K562 (cell line): ENCODE data around the gene IFNA2. TPM values are rescaled to one million over a fixed set of nuclear protein-coding genes. Genes with fewer than 3 reads are reported as not detected.

Source experiments
- ATAC-seq: fragments of 200-7000 bp; cut with Tn5 transposase; 3 replicates; pipeline ENCODE4 v1.9.1; 2020; ENCODE audit warnings: moderate library complexity
- BruUV-seq: library from RNA; stranded (reverse); fragments of 400-500 nt; replicated peaks from 2 replicates; lab custom pipeline; 2021; lab: Mats Ljungman, UMichigan
- CTCF ChIA-PET: fragments of 300-600 bp; formaldehyde crosslinking; extraction: SDS; loops from one replicate; lab custom pipeline; 2021; ENCODE audit warnings: low intra/inter-chr PET ratio; lab: Yijun Ruan, JAX
- POLR2A ChIA-PET: fragments of 300-600, 350-650 bp; sonication (Branson Sonifier 250); formaldehyde crosslinking; extraction: SDS; loops from one replicate; lab custom pipeline; 2021; ENCODE audit warnings: antibody characterized with exemption, inconsistent platforms; lab: Yijun Ruan, JAX
- DNase-seq, 4 experiments: peaks; one replicate each; pipeline versions ENCODE4 v3.0.0 to v3.0.0-alpha.2; 2011 to 2018; ENCODE audit warnings: low spot score in 3 of 4, mixed read lengths in 3 of 4; ENCODE audit errors: extremely low read depth in 1 of 4
- FAIRE-seq: peaks from 2 replicates; lab custom pipeline; 2011; peaks lifted over from hg19 to GRCh38; lab: Jason Lieb, UNC
- H2AFZ ChIP-seq: 2 replicates; pipeline ENCODE4 v1.6.0; 2011; ENCODE audit warnings: low read depth, low read length, control low read depth, inconsistent platforms
- H3K27ac ChIP-seq: fragments of 200-600 bp; 3 replicates; pipeline ENCODE4 v1.8.0; 2011; ENCODE audit warnings: low read depth, mild to moderate bottlenecking, control low read depth, inconsistent platforms, low read length, moderate library complexity, mixed read lengths; ENCODE audit errors: extremely low read depth
- H3K27me3 ChIP-seq, 2 experiments: fragments of 300-600 bp in 1 of 2; 2 replicates in 1 of 2; 3 replicates in 1 of 2; pipeline versions ENCODE4 v1.6.0 to v1.8.0; 2011; ENCODE audit warnings: inconsistent platforms in 2 of 2, low read length in 2 of 2, mild to moderate bottlenecking in 1 of 2, mixed read lengths in 1 of 2, moderate library complexity in 1 of 2; ENCODE audit not compliant: control insufficient read depth in 2 of 2, insufficient read depth in 2 of 2
- H3K36me3 ChIP-seq: fragments of 300-600 bp; 3 replicates; pipeline ENCODE4 v1.8.0; 2011; ENCODE audit warnings: mild to moderate bottlenecking, low read length, inconsistent platforms; ENCODE audit not compliant: control insufficient read depth, insufficient read depth
- H3K4me1 ChIP-seq, 2 experiments: fragments of 200-600 bp in 1 of 2; replicated peaks in 1 of 2; 2 replicates in 1 of 2; 3 replicates in 1 of 2; pipeline versions ENCODE4 v1.5.1 to v1.8.0; 2011; ENCODE audit warnings: inconsistent platforms in 2 of 2, low read length in 2 of 2, mild to moderate bottlenecking in 1 of 2, mixed read lengths in 1 of 2, moderate library complexity in 1 of 2; ENCODE audit not compliant: control insufficient read depth in 2 of 2, insufficient read depth in 2 of 2
- H3K4me2 ChIP-seq: 2 replicates; pipeline ENCODE4 v1.6.1; 2011; ENCODE audit warnings: low read length, control low read depth, inconsistent platforms, mixed read lengths; ENCODE audit not compliant: insufficient read depth
- H3K4me3 ChIP-seq: fragments of 200-600 bp; sonication (generic), shearing (Covaris generic); 2 replicates; pipeline ENCODE4 v1.5.1; 2016; ENCODE audit warnings: control low read depth, inconsistent platforms
- H3K79me2 ChIP-seq: fragments of 200-600 bp; 3 replicates; pipeline ENCODE4 v1.8.0; 2011; ENCODE audit warnings: low read length, inconsistent platforms; ENCODE audit not compliant: control insufficient read depth, insufficient read depth
- H3K9ac ChIP-seq, 2 experiments: 2 replicates each; pipeline versions ENCODE4 v1.6.0 to v1.6.1; 2011; ENCODE audit warnings: low read depth in 2 of 2, low read length in 2 of 2, control low read depth in 1 of 2, inconsistent platforms in 1 of 2, mild to moderate bottlenecking in 1 of 2, mixed read lengths in 1 of 2; ENCODE audit not compliant: insufficient read depth in 1 of 2
- H3K9me1 ChIP-seq: one replicate; pipeline ENCODE4 v1.6.0; 2011; ENCODE audit warnings: inconsistent platforms, mild to moderate bottlenecking, low read length, moderate library complexity; ENCODE audit not compliant: control insufficient read depth, insufficient read depth
- H3K9me3 ChIP-seq: replicated peaks from 2 replicates; pipeline ENCODE4 v1.5.1; 2011; ENCODE audit warnings: low read depth, low read length, inconsistent platforms; ENCODE audit not compliant: control insufficient read depth, insufficient read depth
- H4K20me1 ChIP-seq: replicated peaks from 2 replicates; pipeline ENCODE4 v1.6.1; 2011; ENCODE audit warnings: low read length, inconsistent platforms, mixed read lengths; ENCODE audit not compliant: control insufficient read depth, insufficient read depth
- MED1 ChIP-seq: sonication (generic); formaldehyde crosslinking; IDR thresholded peaks from 2 replicates; pipeline ENCODE4 v1.8.1; 2023; ENCODE audit warnings: missing genetic modification reagents, borderline replicate concordance
- ZFX ChIP-seq: sonication (generic); formaldehyde crosslinking; IDR thresholded peaks from 2 replicates; pipeline ENCODE4 v1.8.0; 2022; ENCODE audit warnings: mild to moderate bottlenecking, missing genetic modification reagents, moderate library complexity
- WGBS: fragments of 100-300 bp; shearing (Covaris generic); methylation state at CpG from one replicate; pipeline ENCODE4 v1.1.6; 2016; ENCODE audit warnings: low coverage, mixed read lengths; ENCODE audit not compliant: insufficient coverage; ENCODE audit errors: missing lambda C conversion rate; 5-methylcytosine and 5-hydroxymethylcytosine counted together
- in situ Hi-C: fragments of 300-500 bp; cut with MboI; formaldehyde crosslinking; loops from 4 replicates; pipeline ENCODE4 v1.15.0; 2018; ENCODE audit warnings: inconsistent platforms, mixed read lengths
- intact Hi-C: fragments of 100-400 bp; cut with micrococcal nuclease; formaldehyde crosslinking; loops from 2 replicates; pipeline ENCODE4 v1.14.2; 2022
- polyA plus RNA-seq, 8 experiments: library from polyadenylated mRNA; depleted of rRNA in 4 of 8; stranded (reverse) in 5 of 8; unstranded in 3 of 8; fragments of >200 nt; fragmentation: Nextera tagmentation in 2 of 8; fragmentation: Illumina TruSeq in 1 of 8; extraction: Ambion mirVana in 2 of 8; extraction: Trizol in 1 of 8; gene quantifications; 2 replicates each; pipeline versions ENCODE4 v1.2.1 to v1.2.3, GENCODE V29; 2011 to 2014; ENCODE audit warnings: inconsistent platforms in 1 of 8, missing spikeins in 1 of 8
- total RNA-seq, 7 experiments: library from RNA; depleted of rRNA in 6 of 7; stranded (reverse); fragments of >200 nt in 6 of 7; fragmentation: Illumina TruSeq in 2 of 7; extraction: Trizol in 2 of 7; gene quantifications; 2 replicates each; pipeline versions ENCODE4 v1.2.1 to v1.2.3, GENCODE V29; 2011 to 2021; ENCODE audit warnings: low replicate concordance in 1 of 7
- TF ChIP-seq, protein P1 (sequence below): fragments of 250-450 bp; sonication (Bioruptor Pico); IDR thresholded peaks from 2 replicates; pipeline ENCODE4 v1.8.0; 2021; ENCODE audit warnings: moderate library complexity, mild to moderate bottlenecking, inconsistent platforms

The IFNA2 gene
- total and polyA plus RNA-seq, 9 of the 15 experiments (the other 6 are each of a cell fraction or from before 2014, with no cell fraction given): not detected

DNA sequence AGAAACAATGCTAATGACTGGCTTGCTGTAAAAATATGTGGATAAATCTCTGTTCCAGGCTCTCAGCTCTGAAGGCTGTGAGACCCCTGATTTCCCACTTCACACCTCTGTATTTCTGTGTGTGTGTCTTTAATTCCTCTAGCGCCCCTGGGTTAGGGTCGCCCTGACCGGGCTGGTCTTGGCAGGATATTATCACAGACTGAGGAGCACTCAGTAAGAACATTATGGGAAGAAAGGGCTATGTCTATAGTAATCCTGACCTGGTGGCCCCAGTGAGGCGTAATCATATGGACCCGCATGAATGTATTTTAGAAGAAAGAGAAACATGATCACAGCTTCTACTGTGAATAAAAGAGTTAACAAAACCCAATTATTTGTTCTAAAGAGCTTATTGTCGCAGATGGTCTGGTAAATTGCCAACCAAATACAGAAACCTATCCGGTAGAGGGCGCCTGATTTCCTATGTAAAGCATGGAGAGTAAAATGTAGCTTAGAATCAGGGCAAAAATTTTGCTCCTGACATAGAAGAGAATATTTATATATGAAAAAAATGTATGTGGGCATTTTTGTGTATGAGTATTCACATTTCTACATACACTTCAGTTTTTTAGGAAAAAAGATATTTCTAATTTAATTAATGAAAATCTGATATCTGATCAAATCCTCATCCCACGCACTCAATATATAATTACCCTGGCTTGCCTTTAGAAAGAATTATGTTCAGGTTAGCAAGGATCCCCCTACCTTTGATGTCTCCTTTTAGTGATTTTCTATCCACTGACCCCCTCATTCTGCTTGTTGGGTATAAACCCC lies 49.2 kb upstream of the IFNA2 start (continued):
- TF ChIP-seq, protein P1, sequence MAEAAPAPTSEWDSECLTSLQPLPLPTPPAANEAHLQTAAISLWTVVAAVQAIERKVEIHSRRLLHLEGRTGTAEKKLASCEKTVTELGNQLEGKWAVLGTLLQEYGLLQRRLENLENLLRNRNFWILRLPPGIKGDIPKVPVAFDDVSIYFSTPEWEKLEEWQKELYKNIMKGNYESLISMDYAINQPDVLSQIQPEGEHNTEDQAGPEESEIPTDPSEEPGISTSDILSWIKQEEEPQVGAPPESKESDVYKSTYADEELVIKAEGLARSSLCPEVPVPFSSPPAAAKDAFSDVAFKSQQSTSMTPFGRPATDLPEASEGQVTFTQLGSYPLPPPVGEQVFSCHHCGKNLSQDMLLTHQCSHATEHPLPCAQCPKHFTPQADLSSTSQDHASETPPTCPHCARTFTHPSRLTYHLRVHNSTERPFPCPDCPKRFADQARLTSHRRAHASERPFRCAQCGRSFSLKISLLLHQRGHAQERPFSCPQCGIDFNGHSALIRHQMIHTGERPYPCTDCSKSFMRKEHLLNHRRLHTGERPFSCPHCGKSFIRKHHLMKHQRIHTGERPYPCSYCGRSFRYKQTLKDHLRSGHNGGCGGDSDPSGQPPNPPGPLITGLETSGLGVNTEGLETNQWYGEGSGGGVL (CRISPR knock-in tag): no peak
- TF ChIP-seq MED1 (CRISPR knock-in tag): no peak

GRCh38 chr9:21432672-21433425 lies 47.7 kb upstream of the IFNA2 start:
- no peak for FAIRE-seq
- TF ChIP-seq ZFX (CRISPR knock-in tag): no peak
- TF ChIP-seq, all 486 proteins: peak for 0
- no peak for ATAC-seq
- WGBS: no CpG with 5 or more reads among the region's 2 CpGs
- Histone ChIP-seq H3K4me2 (no peak overlapping the region), H3K9ac (no peak overlapping the region), H2AFZ (no peak overlapping the region), H3K9me3 (no peaks in the 10 kb centered on the region), H3K4me3 (no peak overlapping the region), H3K79me2 (no peaks in the 10 kb centered on the region), H3K9me1 (no peaks in the 10 kb centered on the region), H4K20me1 (no peaks in the 10 kb centered on the region), H3K27me3 (no peaks in the 10 kb centered on the region), H3K36me3 (no peaks in the 10 kb centered on the region), H3K27ac (no peak overlapping the region), H3K4me1 (no peaks in the 10 kb centered on the region)
- DNase-seq: no peak
- ChIA-PET CTCF (no interaction called here), POLR2A (no interaction called here)
- in situ Hi-C loops (no loop called here), intact Hi-C loops (no loop called here)
- BruUV-seq: no TSS peak
